Esophagus squamous epithelium (tissue), 4 donors: ENCODE results near the gene ZNF217.

ENCODE experiments used
- CTCF ChIP-seq, 6 experiments: fragments of 450-650 bp in 4 of 6; fragments of 200-600 bp in 2 of 6; sonication (generic) in 2 of 6; IDR thresholded peaks; one replicate each; pipeline ENCODE4 v1.5.1; 2016 to 2019; ENCODE audit warnings: antibody characterized with exemption in 6 of 6, mild to moderate bottlenecking in 4 of 6, moderate library complexity in 4 of 6
- POLR2A ChIP-seq, 4 donors: fragments of 450-650 bp; IDR thresholded peaks; one replicate each; pipeline ENCODE4 v1.6.1; 2017; ENCODE audit warnings: antibody characterized with exemption in 4 of 4, mild to moderate bottlenecking in 4 of 4, moderate library complexity in 3 of 4

GRCh38 chr20:53580376-53581111 is 13.1 kb downstream of the ZNF217 start:
- TF ChIP-seq POLR2A (IDR thresholded peaks at IDR 0.05) = no peak
- peak in 4 of 6 experiments; percentile 12 to 49 (median 24) for TF ChIP-seq CTCF (IDR thresholded peaks at IDR 0.05)
